Type B pancreatic cell (in vitro differentiated cells): Measurements from ENCODE around the gene SYNGR4. TPM values are rescaled to one million over a fixed set of nuclear protein-coding genes. Genes with fewer than 3 reads are reported as not detected.
A peak's percentile ranks its signal among the peaks of the same experiment; 100 is the strongest.

Source experiments
- DNase-seq: peaks from one replicate; pipeline ENCODE4 v3.0.0; 2021; ENCODE audit warnings: mixed read lengths; ENCODE audit not compliant: unreplicated experiment; ENCODE audit errors: extremely low spot score
- H3K27ac Mint-ChIP-seq: 2 replicates; pipeline ENCODE4 v1.8.0; 2021; ENCODE audit warnings: mild to moderate bottlenecking, mixed read lengths
- H3K27me3 Mint-ChIP-seq: 2 replicates; pipeline ENCODE4 v1.8.0; 2021; ENCODE audit warnings: mixed read lengths
- H3K36me3 Mint-ChIP-seq: 2 replicates; pipeline ENCODE4 v1.8.0; 2021; ENCODE audit warnings: mixed read lengths
- H3K4me1 Mint-ChIP-seq: one replicate; pipeline ENCODE4 v1.8.0; 2021; ENCODE audit warnings: mixed read lengths; ENCODE audit not compliant: unreplicated experiment
- H3K4me3 Mint-ChIP-seq: 2 replicates; pipeline ENCODE4 v1.8.0; 2021; ENCODE audit warnings: mild to moderate bottlenecking, mixed read lengths
- H3K9me3 Mint-ChIP-seq: 2 replicates; pipeline ENCODE4 v1.8.0; 2021; ENCODE audit warnings: mixed read lengths
- CTCF ChIP-seq: fragments of 200-600 bp; sonication (generic); conservative IDR thresholded peaks from 2 replicates; pipeline ENCODE4 v1.5.0; 2021; ENCODE audit warnings: antibody characterized with exemption, mild to moderate bottlenecking
- total RNA-seq: library from RNA; stranded (reverse); gene quantifications from 2 replicates; pipeline ENCODE4 v1.2.1, GENCODE V29; 2021; ENCODE audit warnings: low replicate concordance

Gene SYNGR4
- total RNA-seq, 1 donor from 2014 or later, result not detected

- DNase-seq, result no peak
These were observed 18.0 kb upstream of the SYNGR4 start for GRCh38 chr19:48346191-48346590.

GRCh38 chr19:48348045-48348444 is 16.1 kb upstream of the SYNGR4 start:
- H3K27ac Mint-ChIP-seq, result no peak overlapping the region
- H3K36me3 Mint-ChIP-seq, result no peaks in the 10 kb centered on the region

More at GRCh38 chr19:48346191-48346590, 18.0 kb upstream of the SYNGR4 start:
- Mint-ChIP-seq H3K27me3 (no peaks in the 10 kb centered on the region), H3K4me1 (peaks cover 5% of the 10 kb centered on the region), H3K27ac (no peak overlapping the region), H3K9me3 (no peaks in the 10 kb centered on the region), H3K4me3 (no peak overlapping the region), H3K36me3 (no peaks in the 10 kb centered on the region)
- no peak for TF ChIP-seq CTCF

GRCh38 chr19:48348737-48349136 is 15.4 kb upstream of the SYNGR4 start:
- H3K4me3 Mint-ChIP-seq, result no peak overlapping the region
- H3K36me3 Mint-ChIP-seq, result no peaks in the 10 kb centered on the region

More at GRCh38 chr19:48348045-48348444, 16.1 kb upstream of the SYNGR4 start:
- no peak for DNase-seq
- H3K4me3 Mint-ChIP-seq, result no peak overlapping the region
- TF ChIP-seq CTCF, result no peak
- H3K27me3 Mint-ChIP-seq, result no peaks in the 10 kb centered on the region
- H3K9me3 Mint-ChIP-seq, result no peaks in the 10 kb centered on the region
- peaks cover 5% of the 10 kb centered on the region for H3K4me1 Mint-ChIP-seq

GRCh38 chr19:48350856-48351255 is 13.3 kb upstream of the SYNGR4 start:
- peaks cover 14% of the 10 kb centered on the region for H3K4me1 Mint-ChIP-seq
- no peak overlapping the region for H3K27ac Mint-ChIP-seq
- DNase-seq, result no peak
- no peaks in the 10 kb centered on the region for H3K36me3 Mint-ChIP-seq
- H3K4me3 Mint-ChIP-seq, result no peak overlapping the region
- no peaks in the 10 kb centered on the region for H3K9me3 Mint-ChIP-seq
- TF ChIP-seq CTCF, result no peak
- H3K27me3 Mint-ChIP-seq, result no peaks in the 10 kb centered on the region

More at GRCh38 chr19:48348737-48349136, 15.4 kb upstream of the SYNGR4 start:
- Mint-ChIP-seq H3K4me1 (peaks cover 5% of the 10 kb centered on the region), H3K27ac (no peak overlapping the region), H3K9me3 (no peaks in the 10 kb centered on the region), H3K27me3 (no peaks in the 10 kb centered on the region)
- no peak for TF ChIP-seq CTCF
- DNase-seq, result no peak

- Mint-ChIP-seq H3K27me3 (no peaks in the 10 kb centered on the region), H3K9me3 (no peaks in the 10 kb centered on the region), H3K4me3 (no peak overlapping the region), H3K4me1 (peaks cover 14% of the 10 kb centered on the region), H3K27ac (no peak overlapping the region), H3K36me3 (no peaks in the 10 kb centered on the region)
- peak; percentile 85 for TF ChIP-seq CTCF
- no peak for DNase-seq
These were observed 12.8 kb upstream of the SYNGR4 start for GRCh38 chr19:48351341-48351752.

- no peak for DNase-seq
- no peak for TF ChIP-seq CTCF
- no peak overlapping the region for H3K4me3 Mint-ChIP-seq
- no peaks in the 10 kb centered on the region for H3K27me3 Mint-ChIP-seq
- no peak overlapping the region for H3K27ac Mint-ChIP-seq
- H3K9me3 Mint-ChIP-seq, result no peaks in the 10 kb centered on the region
- no peaks in the 10 kb centered on the region for H3K36me3 Mint-ChIP-seq
- H3K4me1 Mint-ChIP-seq, result peaks cover 9% of the 10 kb centered on the region
These were observed 10.5 kb upstream of the SYNGR4 start for GRCh38 chr19:48353677-48354076.
